Spleen (tissue), 11 donors: ENCODE data around the gene PRR15L. TPM values are rescaled to one million over a fixed set of nuclear protein-coding genes. Genes with fewer than 3 reads are reported as not detected.
A peak's percentile ranks its signal among the peaks of the same experiment; 100 is the strongest.
"Not testable (repeated sequence)": the region's sequence is repeated elsewhere in the genome, so short reads cannot be mapped to it uniquely, and the experiment has no call there.

Experiments used
- DNase-seq: peaks from one replicate; pipeline ENCODE4 v3.0.0-alpha.2; 2020
- H3K27ac ChIP-seq, 8 donors: fragments of 200-600 bp; sonication (generic) in 7 of 8; 1 replicate in 4 of 8; 2 replicates in 4 of 8; pipeline versions ENCODE4 v1.5.0 to v1.8.0; 2016 to 2021; ENCODE audit warnings: inconsistent platforms in 4 of 8, mild to moderate bottlenecking in 4 of 8, moderate library complexity in 1 of 8
- H3K27me3 ChIP-seq, 7 donors: fragments of 200-600 bp; sonication (generic) in 6 of 7; replicated peaks in 1 of 7; 1 replicate in 4 of 7; 2 replicates in 3 of 7; pipeline versions ENCODE4 v1.5.0 to v1.8.0; 2016 to 2021; ENCODE audit warnings: inconsistent platforms in 3 of 7, mild to moderate bottlenecking in 1 of 7
- H3K36me3 ChIP-seq, 6 donors: fragments of 200-600 bp; sonication (generic) in 5 of 6; 1 replicate in 4 of 6; 2 replicates in 2 of 6; pipeline versions ENCODE4 v1.5.0 to v1.8.0; 2016 to 2021; ENCODE audit warnings: inconsistent platforms in 2 of 6
- H3K4me1 ChIP-seq, 6 donors: fragments of 200-600 bp; sonication (generic) in 5 of 6; 1 replicate in 3 of 6; 2 replicates in 3 of 6; pipeline versions ENCODE4 v1.5.0 to v1.8.0; 2016 to 2021; ENCODE audit warnings: inconsistent platforms in 3 of 6
- H3K4me3 ChIP-seq, 8 donors: fragments of 200-600 bp; sonication (generic) in 7 of 8; 1 replicate in 4 of 8; 2 replicates in 4 of 8; pipeline versions ENCODE4 v1.5.0 to v1.8.0; 2016 to 2021; ENCODE audit warnings: inconsistent platforms in 4 of 8, mild to moderate bottlenecking in 4 of 8, moderate library complexity in 2 of 8
- H3K9me3 ChIP-seq, 8 donors: fragments of 200-600 bp; sonication (generic) in 7 of 8; 1 replicate in 4 of 8; 2 replicates in 4 of 8; pipeline versions ENCODE4 v1.5.0 to v1.8.0; 2016 to 2021; ENCODE audit warnings: inconsistent platforms in 4 of 8
- POLR2A ChIP-seq, 3 donors: fragments of 450-650 bp; IDR thresholded peaks; one replicate each; pipeline ENCODE4 v1.5.1; 2017; ENCODE audit warnings: antibody characterized with exemption in 3 of 3, mild to moderate bottlenecking in 1 of 3
- POLR2AphosphoS5 ChIP-seq, 3 donors: sonication (generic); formaldehyde crosslinking; IDR thresholded peaks; one replicate each; pipeline ENCODE4 v1.5.1; 2017; ENCODE audit warnings: antibody characterized with exemption in 3 of 3
- WGBS, 5 donors: extraction: QIAGEN DNeasy Blood & Tissue Kit in 3 of 5; methylation state at CpG; one replicate each; pipeline versions ENCODE4 v1.1.5 to v1.1.7; 2013 to 2018; 5-methylcytosine and 5-hydroxymethylcytosine counted together
- intact Hi-C: fragments of 100-400 bp; cut with DNase I; formaldehyde crosslinking; loops from one replicate; pipeline ENCODE4 v1.15.0; 2023; ENCODE audit warnings: low total_unique reads
- polyA plus RNA-seq, 3 donors: library from polyadenylated mRNA; stranded (reverse); fragments of 200-250 nt; gene quantifications; one replicate each; pipeline ENCODE4 v1.2.1, GENCODE V29; 2013
- total RNA-seq, 7 donors: library from RNA; depleted of rRNA in 3 of 7; stranded (reverse); fragments of >200 nt in 3 of 7; fragmentation: NEBNext Ultra II Directional in 4 of 7; extraction: Animal tissue kit (Norgen Biotek cat#: 25700) in 4 of 7; gene quantifications; one replicate each; pipeline versions ENCODE4 v1.1.0 to v1.2.1, GENCODE V29; 2016 to 2021
- TF ChIP-seq, protein P1 (sequence below), 11 experiments: fragments of 200-600 bp in 7 of 11; fragments of 450-650 bp in 4 of 11; sonication (generic) in 4 of 11; IDR thresholded peaks in 8 of 11; conservative IDR thresholded peaks in 3 of 11; 1 replicate in 7 of 11; 2 replicates in 4 of 11; pipeline versions ENCODE4 v1.4.0 to v1.8.0; 2016 to 2021; ENCODE audit warnings: antibody characterized with exemption in 11 of 11, inconsistent platforms in 4 of 11, mild to moderate bottlenecking in 1 of 11
- donor health status: healthy with polysubstance abuse.
- donor health status: DM: no; HTN: no; CAD: no; lungs with moderate emphysema.
- donor health status: DM: no; HTN: no; CAD: no.
- donor health status: Bipolar disorder and iron deficiency.
- donor health status: healthy.
- donor health status: DM: no; HTN: no; CAD: no.
- donor health status: DM: yes; HTN: yes; CAD: no.

Gene PRR15L
- total and polyA plus RNA-seq, 10 donors: 0.16 TPM; not detected in 9

GRCh38 chr17:47989159-47989558 is 31.5 kb upstream of the PRR15L start:
- DNase-seq: peak; percentile 12
- no peak overlapping the region for H3K4me3 ChIP-seq
- no peak overlapping the region for H3K27ac ChIP-seq
- intact Hi-C loops: no loop called here
- TF ChIP-seq POLR2AphosphoS5 (IDR thresholded peaks at IDR 0.05): no peak
- no peaks in the 10 kb centered on the region for H3K9me3 ChIP-seq
- WGBS, 5 donors: 78 to 84% (median 81%) methylated on average over 10 of the region's 10 CpGs
- H3K27me3 ChIP-seq: no peaks in the 10 kb centered on the region
- H3K36me3 ChIP-seq: peaks cover 0 to 19% (median 0%) of the 10 kb centered on the region in 6 donors
- H3K4me1 ChIP-seq: peaks cover 0 to 18% (median 9%) of the 10 kb centered on the region in 6 donors

- WGBS, 5 donors: 79 to 100% (median 90%) methylated on average over 1 of the region's 1 CpG
- H3K27me3 ChIP-seq, H3K27ac ChIP-seq, H3K4me3 ChIP-seq, DNase-seq, H3K9me3 ChIP-seq, intact Hi-C loops: not testable (repeated sequence)
- H3K36me3 ChIP-seq: peaks cover 0 to 26% (median 3%) of the 10 kb centered on the region in 6 donors
- H3K4me1 ChIP-seq: peaks cover 0 to 25% (median 12%) of the 10 kb centered on the region in 6 donors
Observed at GRCh38 chr17:47988445-47988844, 30.8 kb upstream of the PRR15L start.

GRCh38 chr17:47987240-47987835 is 29.7 kb upstream of the PRR15L start:
- peaks cover 0 to 36% (median 21%) of the 10 kb centered on the region in 6 donors for H3K4me1 ChIP-seq
- no peaks in the 10 kb centered on the region for H3K27me3 ChIP-seq
- TF ChIP-seq POLR2A (IDR thresholded peaks at IDR 0.05): no peak
- TF ChIP-seq POLR2AphosphoS5 (IDR thresholded peaks at IDR 0.05): peak; percentile 33 to 74 (median 59)
- peaks cover 0 to 37% (median 13%) of the 10 kb centered on the region in 6 donors for H3K36me3 ChIP-seq
- DNase-seq: peak; percentile 82
- H3K27ac ChIP-seq: no peak overlapping the region
- H3K9me3 ChIP-seq: no peaks in the 10 kb centered on the region
- 54 to 67% (median 58%) methylated on average over 17 of the region's 17 CpGs for WGBS, 5 donors
- intact Hi-C loops: no loop called here
- no peak overlapping the region for H3K4me3 ChIP-seq

DNA sequence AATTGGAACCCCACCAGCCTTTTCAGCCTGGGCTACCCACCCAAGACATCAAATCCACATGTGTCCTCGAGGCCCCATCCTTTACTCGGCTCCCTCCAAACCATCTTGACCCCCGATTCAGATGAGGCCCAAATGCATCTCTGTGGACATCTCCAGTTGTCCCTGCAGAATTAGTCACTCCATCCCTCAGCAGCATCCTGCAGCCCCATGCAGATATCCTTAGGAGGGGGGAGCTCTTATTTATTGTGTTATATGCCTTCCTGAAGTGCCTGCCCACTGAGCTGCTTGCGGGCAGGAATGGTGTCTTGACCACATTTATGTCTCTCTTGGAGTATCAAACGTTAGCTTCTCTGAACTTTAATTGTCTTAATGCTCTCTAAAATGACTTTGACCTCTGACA is 28.8 kb upstream of the PRR15L start:
- TF ChIP-seq POLR2AphosphoS5 (IDR thresholded peaks at IDR 0.05) (no peak), POLR2A (IDR thresholded peaks at IDR 0.05) (no peak)
- TF ChIP-seq, protein P1, sequence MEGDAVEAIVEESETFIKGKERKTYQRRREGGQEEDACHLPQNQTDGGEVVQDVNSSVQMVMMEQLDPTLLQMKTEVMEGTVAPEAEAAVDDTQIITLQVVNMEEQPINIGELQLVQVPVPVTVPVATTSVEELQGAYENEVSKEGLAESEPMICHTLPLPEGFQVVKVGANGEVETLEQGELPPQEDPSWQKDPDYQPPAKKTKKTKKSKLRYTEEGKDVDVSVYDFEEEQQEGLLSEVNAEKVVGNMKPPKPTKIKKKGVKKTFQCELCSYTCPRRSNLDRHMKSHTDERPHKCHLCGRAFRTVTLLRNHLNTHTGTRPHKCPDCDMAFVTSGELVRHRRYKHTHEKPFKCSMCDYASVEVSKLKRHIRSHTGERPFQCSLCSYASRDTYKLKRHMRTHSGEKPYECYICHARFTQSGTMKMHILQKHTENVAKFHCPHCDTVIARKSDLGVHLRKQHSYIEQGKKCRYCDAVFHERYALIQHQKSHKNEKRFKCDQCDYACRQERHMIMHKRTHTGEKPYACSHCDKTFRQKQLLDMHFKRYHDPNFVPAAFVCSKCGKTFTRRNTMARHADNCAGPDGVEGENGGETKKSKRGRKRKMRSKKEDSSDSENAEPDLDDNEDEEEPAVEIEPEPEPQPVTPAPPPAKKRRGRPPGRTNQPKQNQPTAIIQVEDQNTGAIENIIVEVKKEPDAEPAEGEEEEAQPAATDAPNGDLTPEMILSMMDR (IDR thresholded peaks at IDR 0.05 in 8 of 11, conservative IDR thresholded peaks at IDR 0.05 in 3 of 11): no peak
- whole genome bisulfite sequencing, 5 donors: 85 to 88% (median 86%) methylated on average over 5 of the region's 5 CpGs
- peak; percentile 32 for DNase-seq
- intact Hi-C loops: no loop called here
- no peak overlapping the region for H3K4me3 ChIP-seq
- H3K36me3 ChIP-seq: peaks cover 3 to 45% (median 19%) of the 10 kb centered on the region in 6 donors
- no peaks in the 10 kb centered on the region for H3K9me3 ChIP-seq
- peaks cover 0 to 45% (median 28%) of the 10 kb centered on the region in 6 donors for H3K4me1 ChIP-seq
- no peak overlapping the region for H3K27ac ChIP-seq
- H3K27me3 ChIP-seq: no peaks in the 10 kb centered on the region

GRCh38 chr17:47983492-47984223 is 26.0 kb upstream of the PRR15L start:
- WGBS, 5 donors: 75 to 86% (median 81%) methylated on average over 11 of the region's 11 CpGs
- intact Hi-C loops: no loop called here
- peak overlapping the region in 4 of 8 donors; percentile 1 to 49 (median 24) for H3K27ac ChIP-seq
- peaks cover 0 to 55% (median 37%) of the 10 kb centered on the region in 6 donors for H3K4me1 ChIP-seq
- no peak overlapping the region for H3K4me3 ChIP-seq
- no peak for TF ChIP-seq POLR2A (IDR thresholded peaks at IDR 0.05)
- TF ChIP-seq POLR2AphosphoS5 (IDR thresholded peaks at IDR 0.05): no peak
- TF ChIP-seq, protein P1 (IDR thresholded peaks at IDR 0.05 in 8 of 11, conservative IDR thresholded peaks at IDR 0.05 in 3 of 11): no peak
- no peaks in the 10 kb centered on the region for H3K9me3 ChIP-seq
- H3K36me3 ChIP-seq: peaks cover 3 to 74% (median 48%) of the 10 kb centered on the region in 6 donors
- no peak for DNase-seq
- H3K27me3 ChIP-seq: no peaks in the 10 kb centered on the region
